ENCODE results near the gene RIPPLY2. TPM values are rescaled to one million over a fixed set of nuclear protein-coding genes. Genes with fewer than 3 reads are reported as not detected.

Gene RIPPLY2
- total RNA-seq, 1 donor from 2014 or later = not detected

DNA sequence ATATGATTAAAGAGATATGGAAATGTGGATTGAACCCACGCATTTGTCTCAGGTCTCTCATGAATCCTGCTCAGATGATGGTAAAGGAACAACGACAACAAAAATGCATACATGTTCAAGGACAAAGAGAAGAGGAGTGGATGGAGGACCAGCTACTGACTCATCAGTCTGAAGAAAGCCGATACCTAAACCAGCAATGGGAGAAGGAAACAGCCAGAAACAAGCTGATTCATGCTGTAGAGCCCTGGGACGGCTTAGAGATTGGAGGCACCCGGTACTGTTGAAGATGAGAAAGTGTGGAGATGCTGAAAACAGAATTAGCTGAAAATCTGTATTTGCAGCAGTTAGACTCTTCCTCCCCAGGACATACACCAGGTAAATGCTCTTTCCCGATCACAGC is 14.4 kb upstream of the RIPPLY2 start:
- peaks cover 22% of the 10 kb centered on the region for H3K9me3 ChIP-seq (replicated peaks)
- intact Hi-C loops (cut with micrococcal nuclease) = no loop called here
- no peak overlapping the region for H3K27ac ChIP-seq (replicated peaks)
- no peak for DNase-seq
- TF ChIP-seq, protein P1, sequence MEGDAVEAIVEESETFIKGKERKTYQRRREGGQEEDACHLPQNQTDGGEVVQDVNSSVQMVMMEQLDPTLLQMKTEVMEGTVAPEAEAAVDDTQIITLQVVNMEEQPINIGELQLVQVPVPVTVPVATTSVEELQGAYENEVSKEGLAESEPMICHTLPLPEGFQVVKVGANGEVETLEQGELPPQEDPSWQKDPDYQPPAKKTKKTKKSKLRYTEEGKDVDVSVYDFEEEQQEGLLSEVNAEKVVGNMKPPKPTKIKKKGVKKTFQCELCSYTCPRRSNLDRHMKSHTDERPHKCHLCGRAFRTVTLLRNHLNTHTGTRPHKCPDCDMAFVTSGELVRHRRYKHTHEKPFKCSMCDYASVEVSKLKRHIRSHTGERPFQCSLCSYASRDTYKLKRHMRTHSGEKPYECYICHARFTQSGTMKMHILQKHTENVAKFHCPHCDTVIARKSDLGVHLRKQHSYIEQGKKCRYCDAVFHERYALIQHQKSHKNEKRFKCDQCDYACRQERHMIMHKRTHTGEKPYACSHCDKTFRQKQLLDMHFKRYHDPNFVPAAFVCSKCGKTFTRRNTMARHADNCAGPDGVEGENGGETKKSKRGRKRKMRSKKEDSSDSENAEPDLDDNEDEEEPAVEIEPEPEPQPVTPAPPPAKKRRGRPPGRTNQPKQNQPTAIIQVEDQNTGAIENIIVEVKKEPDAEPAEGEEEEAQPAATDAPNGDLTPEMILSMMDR (IDR thresholded peaks at IDR 0.05; ENCODE audit: borderline replicate concordance) = no peak
- no peaks in the 10 kb centered on the region for H3K36me3 ChIP-seq
- peaks cover 4% of the 10 kb centered on the region for H3K27me3 ChIP-seq (ENCODE audit: low read depth)
- no peaks in the 10 kb centered on the region for H3K4me1 ChIP-seq
- no peak overlapping the region for H3K4me3 ChIP-seq

DNA sequence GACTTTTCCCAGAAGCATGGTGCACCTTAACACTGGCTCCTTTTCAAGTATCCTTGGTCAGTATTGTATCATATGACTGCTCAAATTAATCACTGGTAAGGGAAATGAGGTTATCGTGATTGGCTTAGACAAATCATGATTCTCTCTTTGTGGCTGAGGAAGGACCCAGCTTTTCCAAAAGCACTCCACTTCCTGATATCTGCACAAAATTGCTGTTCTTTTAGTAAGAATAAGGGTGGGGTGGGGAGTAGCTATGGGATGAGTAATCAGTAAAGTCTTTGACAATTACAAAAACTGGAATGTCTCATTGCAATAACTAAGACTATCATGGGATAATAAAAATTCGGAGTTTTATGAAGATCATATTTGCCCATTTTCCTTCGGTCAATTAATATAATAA is 9.0 kb upstream of the RIPPLY2 start:
- Histone ChIP-seq H3K36me3 (no peaks in the 10 kb centered on the region), H3K27ac (replicated peaks) (no peak overlapping the region), H3K9me3 (replicated peaks) (peaks cover 14% of the 10 kb centered on the region), H3K4me1 (no peaks in the 10 kb centered on the region), H3K27me3 (ENCODE audit: low read depth) (peaks cover 8% of the 10 kb centered on the region), H3K4me3 (no peak overlapping the region)
- TF ChIP-seq, protein P1 (IDR thresholded peaks at IDR 0.05; ENCODE audit: borderline replicate concordance) = no peak
- DNase-seq = no peak
- intact Hi-C loops (cut with micrococcal nuclease) = no loop called here

DNA sequence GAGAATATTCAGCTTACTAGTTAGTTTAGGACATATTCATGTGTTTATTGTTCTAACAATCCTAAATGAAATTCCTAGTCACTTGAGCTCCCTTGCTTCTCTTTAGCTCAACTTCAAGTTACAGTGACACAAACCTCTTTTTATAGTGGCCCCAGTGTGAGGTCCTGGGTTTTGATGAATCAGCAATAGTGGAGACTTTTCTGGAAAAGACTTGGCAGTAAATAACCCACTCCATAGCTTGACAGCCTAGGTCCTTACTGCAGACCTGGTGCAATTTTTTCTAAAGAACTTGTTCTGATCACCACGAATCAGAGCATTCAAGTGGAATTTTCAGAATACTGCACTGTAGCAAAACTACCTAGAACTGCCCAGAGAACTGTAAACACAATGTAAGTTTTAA is 6.9 kb upstream of the RIPPLY2 start:
- H3K4me1 ChIP-seq = no peaks in the 10 kb centered on the region
- no peak overlapping the region for H3K4me3 ChIP-seq
- intact Hi-C loops (cut with micrococcal nuclease) = no loop called here
- peaks cover 29% of the 10 kb centered on the region for H3K27me3 ChIP-seq (ENCODE audit: low read depth)
- TF ChIP-seq, protein P1 (IDR thresholded peaks at IDR 0.05; ENCODE audit: borderline replicate concordance) = no peak
- no peak overlapping the region for H3K27ac ChIP-seq (replicated peaks)
- H3K9me3 ChIP-seq (replicated peaks) = peaks cover 7% of the 10 kb centered on the region
- DNase-seq = no peak
- no peaks in the 10 kb centered on the region for H3K36me3 ChIP-seq

DNA sequence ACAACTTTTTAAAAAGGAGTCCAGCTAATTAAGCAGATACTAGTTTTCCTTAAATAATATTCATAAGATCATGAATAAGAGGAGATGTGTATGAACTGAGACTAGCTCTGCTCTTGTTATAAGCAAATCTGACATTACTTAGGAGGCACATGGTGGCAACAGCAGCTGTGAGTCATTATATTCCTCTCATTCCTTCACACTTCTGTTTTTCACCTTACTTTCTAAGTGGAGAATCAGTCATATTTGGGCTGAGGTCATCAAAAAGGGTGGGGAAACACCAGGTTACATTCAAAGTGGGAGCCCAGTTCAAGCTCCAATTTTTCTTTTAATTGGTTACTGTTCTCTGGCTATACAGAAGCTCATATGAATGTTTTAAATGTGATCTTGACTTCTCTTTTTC is 6.0 kb upstream of the RIPPLY2 start:
- no peak overlapping the region for H3K4me3 ChIP-seq
- H3K36me3 ChIP-seq = no peaks in the 10 kb centered on the region
- peaks cover 38% of the 10 kb centered on the region for H3K27me3 ChIP-seq (ENCODE audit: low read depth)
- H3K9me3 ChIP-seq (replicated peaks) = no peaks in the 10 kb centered on the region
- no peak overlapping the region for H3K27ac ChIP-seq (replicated peaks)
- TF ChIP-seq, protein P1 (IDR thresholded peaks at IDR 0.05; ENCODE audit: borderline replicate concordance) = no peak
- no peak for DNase-seq
- intact Hi-C loops (cut with micrococcal nuclease) = no loop called here
- H3K4me1 ChIP-seq = no peaks in the 10 kb centered on the region

DNA sequence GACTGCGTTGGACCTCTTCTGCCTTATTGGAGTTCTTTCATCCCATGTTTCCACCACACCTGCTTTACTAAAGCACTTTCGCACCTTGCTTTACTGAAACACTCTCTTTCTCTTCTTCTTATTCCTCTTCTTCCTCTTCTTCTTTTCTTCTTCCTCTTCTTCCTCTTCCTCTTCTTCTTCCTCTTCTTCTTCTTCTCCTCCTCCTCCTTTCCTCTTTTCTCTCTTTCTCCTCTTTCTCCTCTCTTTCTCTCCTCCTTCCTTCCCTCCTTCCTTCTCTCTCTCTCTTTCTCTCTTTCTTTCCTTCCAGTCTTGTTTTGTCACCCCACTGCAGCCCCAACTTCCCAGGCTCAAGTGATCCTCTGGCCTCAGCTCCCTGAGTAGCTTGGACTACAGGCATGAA is 4.0 kb upstream of the RIPPLY2 start:
- Histone ChIP-seq H3K4me1 (peaks cover 16% of the 10 kb centered on the region), H3K27ac (replicated peaks) (no peak overlapping the region), H3K27me3 (ENCODE audit: low read depth) (peaks cover 58% of the 10 kb centered on the region), H3K4me3 (no peak overlapping the region), H3K36me3 (no peaks in the 10 kb centered on the region), H3K9me3 (replicated peaks) (no peaks in the 10 kb centered on the region)
- intact Hi-C loops (cut with micrococcal nuclease) = no loop called here
- DNase-seq = no peak
- TF ChIP-seq, protein P1 (IDR thresholded peaks at IDR 0.05; ENCODE audit: borderline replicate concordance) = no peak

DNA sequence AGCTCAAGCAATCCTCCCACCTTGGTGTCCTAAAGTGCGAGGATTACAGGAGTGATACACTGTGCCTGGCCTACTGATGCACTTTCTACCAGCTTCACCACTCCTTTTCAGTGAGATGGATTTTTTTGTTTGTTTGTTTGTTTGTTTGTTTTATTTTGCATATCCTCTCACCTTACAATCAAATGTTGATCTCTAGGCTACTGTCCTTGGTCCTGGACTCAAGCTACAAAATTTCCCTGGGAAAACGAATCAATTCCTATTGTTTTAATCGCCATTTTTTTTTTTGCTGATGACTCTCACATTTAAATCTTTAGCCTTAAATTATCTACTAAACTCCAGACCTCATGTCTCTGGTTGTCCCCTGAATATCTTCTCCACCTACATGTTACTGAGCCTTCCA is 3.5 kb upstream of the RIPPLY2 start:
- H3K4me1 ChIP-seq = peaks cover 16% of the 10 kb centered on the region
- peaks cover 62% of the 10 kb centered on the region for H3K27me3 ChIP-seq (ENCODE audit: low read depth)
- TF ChIP-seq, protein P1 (IDR thresholded peaks at IDR 0.05; ENCODE audit: borderline replicate concordance) = no peak
- intact Hi-C loops (cut with micrococcal nuclease) = no loop called here
- no peaks in the 10 kb centered on the region for H3K36me3 ChIP-seq
- H3K9me3 ChIP-seq (replicated peaks) = no peaks in the 10 kb centered on the region
- DNase-seq = no peak
- H3K4me3 ChIP-seq = no peak overlapping the region
- H3K27ac ChIP-seq (replicated peaks) = no peak overlapping the region
